Activated T-cell treated with anti-CD3 and anti-CD28 coated beads, Interleukin-2, amount 50 U/mL, for 72 hours (primary cell): ENCODE data around the gene ENO4. TPM values are rescaled to one million over a fixed set of nuclear protein-coding genes. Genes with fewer than 3 reads are reported as not detected.

Source experiments
- ATAC-seq, 2 donors: fragments of 150-1000 bp; cut with Tn5 transposase; replicated peaks in 1 of 2; 2 replicates each; pipeline ENCODE4 v1.10.0; 2021; ENCODE audit warnings: moderate library complexity in 2 of 2, mild to moderate bottlenecking in 1 of 2
- DNase-seq, 2 donors: peaks; one replicate each; pipeline ENCODE4 v3.0.0; 2021 to 2022; ENCODE audit warnings: mixed read lengths in 1 of 2
- H3K27ac Mint-ChIP-seq: one replicate; pipeline ENCODE4 v1.8.0; 2022; ENCODE audit warnings: mild to moderate bottlenecking, moderate library complexity, mixed read lengths
- H3K27me3 Mint-ChIP-seq: one replicate; pipeline ENCODE4 v1.8.0; 2022; ENCODE audit warnings: low read depth, mixed read lengths
- H3K36me3 Mint-ChIP-seq, 2 donors: one replicate each; pipeline ENCODE4 v1.8.0; 2022; ENCODE audit warnings: mixed read lengths in 2 of 2, mild to moderate bottlenecking in 1 of 2; ENCODE audit not compliant: insufficient read depth in 2 of 2
- H3K4me1 Mint-ChIP-seq: one replicate; pipeline ENCODE4 v1.8.0; 2022; ENCODE audit warnings: low read depth, mixed read lengths
- H3K4me3 Mint-ChIP-seq, 2 donors: one replicate each; pipeline ENCODE4 v1.8.0; 2022; ENCODE audit warnings: mild to moderate bottlenecking in 2 of 2, mixed read lengths in 2 of 2, moderate library complexity in 2 of 2
- H3K9me3 Mint-ChIP-seq, 2 donors: one replicate each; pipeline ENCODE4 v1.8.0; 2022; ENCODE audit warnings: mixed read lengths in 2 of 2
- total RNA-seq, 2 donors: library from RNA; stranded (reverse); gene quantifications; one replicate each; pipeline ENCODE4 v1.2.3, GENCODE V29; 2022

Gene ENO4
- total RNA-seq, 2 donors from 2014 or later: not detected

DNA sequence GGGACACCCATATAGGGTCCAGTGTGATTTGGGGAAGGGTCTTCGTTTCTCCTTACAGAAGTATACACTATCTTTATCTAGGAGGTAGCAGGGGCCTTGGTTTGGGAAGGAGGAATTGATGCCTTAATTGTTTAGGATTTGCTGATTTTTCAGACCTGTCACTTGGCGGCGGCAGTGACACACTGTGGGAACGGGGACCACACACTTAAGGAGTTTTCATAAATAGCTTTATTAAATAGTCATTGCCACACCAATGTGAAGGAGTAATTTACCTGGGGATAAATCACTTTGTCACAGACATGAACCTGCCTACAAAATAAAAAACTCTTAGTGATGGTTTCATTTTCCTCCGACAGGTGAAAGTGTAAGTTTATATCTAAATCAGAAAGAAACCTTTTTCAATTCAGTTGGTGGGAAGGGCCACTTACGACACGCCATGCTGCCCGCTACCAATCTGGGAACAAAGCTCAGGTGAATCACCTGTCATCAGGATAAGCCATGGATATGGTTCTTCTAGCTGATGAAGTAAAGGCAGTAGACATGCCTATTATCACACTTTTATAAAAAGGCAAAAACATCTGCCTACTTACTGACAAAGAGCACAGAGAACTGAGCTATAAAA, 12.3 kb upstream of the ENO4 start:
- DNase-seq: no peak
- Mint-ChIP-seq H3K27ac (no peak overlapping the region), H3K9me3 (no peaks in the 10 kb centered on the region), H3K36me3 (no peaks in the 10 kb centered on the region), H3K4me3 (no peak overlapping the region), H3K4me1 (no peaks in the 10 kb centered on the region), H3K27me3 (peaks cover 2% of the 10 kb centered on the region)
- ATAC-seq: no peak

- no peak for DNase-seq
- H3K27me3 Mint-ChIP-seq: peaks cover 4% of the 10 kb centered on the region
- H3K4me1 Mint-ChIP-seq: no peaks in the 10 kb centered on the region
- H3K36me3 Mint-ChIP-seq: no peaks in the 10 kb centered on the region
- no peak for ATAC-seq
- H3K4me3 Mint-ChIP-seq: no peak overlapping the region
- H3K27ac Mint-ChIP-seq: no peak overlapping the region
- no peaks in the 10 kb centered on the region for H3K9me3 Mint-ChIP-seq
Measured at GRCh38 chr10:116838143-116838725, 11.1 kb upstream of the ENO4 start.

- H3K27ac Mint-ChIP-seq: no peak overlapping the region
- ATAC-seq: no peak
- H3K4me3 Mint-ChIP-seq: no peak overlapping the region
Measured at GRCh38 chr10:116840389-116841075, 8.8 kb upstream of the ENO4 start.

GRCh38 chr10:116845823-116846222, 3.5 kb upstream of the ENO4 start:
- Mint-ChIP-seq H3K27me3 (peaks cover 53% of the 10 kb centered on the region), H3K27ac (no peak overlapping the region)

More at GRCh38 chr10:116840389-116841075, 8.8 kb upstream of the ENO4 start:
- DNase-seq: no peak
- Mint-ChIP-seq H3K27me3 (peaks cover 8% of the 10 kb centered on the region), H3K9me3 (no peaks in the 10 kb centered on the region), H3K4me1 (no peaks in the 10 kb centered on the region), H3K36me3 (no peaks in the 10 kb centered on the region)

GRCh38 chr10:116848032-116848943, 1.0 kb upstream of the ENO4 start:
- H3K36me3 Mint-ChIP-seq: peaks cover 0 to 6% of the 10 kb centered on the region in 2 donors
- no peak overlapping the region for H3K27ac Mint-ChIP-seq
- DNase-seq (peak; percentile 31 to 47), ATAC-seq (peak; percentile 89 to 90)
- H3K9me3 Mint-ChIP-seq: no peaks in the 10 kb centered on the region
- H3K27me3 Mint-ChIP-seq: peaks cover 66% of the 10 kb centered on the region
- peak overlapping the region; percentile 53 to 65 for H3K4me3 Mint-ChIP-seq
- peaks cover 14% of the 10 kb centered on the region for H3K4me1 Mint-ChIP-seq

More at GRCh38 chr10:116845823-116846222, 3.5 kb upstream of the ENO4 start:
- DNase-seq (no peak), ATAC-seq (no peak)
- Mint-ChIP-seq H3K4me3 (no peak overlapping the region), H3K4me1 (peaks cover 14% of the 10 kb centered on the region), H3K9me3 (no peaks in the 10 kb centered on the region), H3K36me3 (peaks cover 0 to 3% of the 10 kb centered on the region in 2 donors)

GRCh38 chr10:116848944-116849247, 403 bp upstream of the ENO4 start:
- DNase-seq: no peak
- peaks cover 0 to 6% of the 10 kb centered on the region in 2 donors for H3K36me3 Mint-ChIP-seq
- peaks cover 66% of the 10 kb centered on the region for H3K27me3 Mint-ChIP-seq
- H3K27ac Mint-ChIP-seq: no peak overlapping the region
- ATAC-seq: peak in 1 of 2 donors; percentile 25
- H3K4me1 Mint-ChIP-seq: peaks cover 14% of the 10 kb centered on the region
- peak overlapping the region; percentile 53 to 65 for H3K4me3 Mint-ChIP-seq
- H3K9me3 Mint-ChIP-seq: no peaks in the 10 kb centered on the region

- Mint-ChIP-seq H3K9me3 (no peaks in the 10 kb centered on the region), H3K36me3 (peaks cover 0 to 6% of the 10 kb centered on the region in 2 donors), H3K4me3 (peak overlapping the region; percentile 63 to 65), H3K4me1 (peaks cover 14% of the 10 kb centered on the region), H3K27ac (no peak overlapping the region), H3K27me3 (peaks cover 66% of the 10 kb centered on the region)
- ATAC-seq (no peak), DNase-seq (no peak)
Measured at GRCh38 chr10:116850058-116850611, 836 bp downstream of the ENO4 start.

GRCh38 chr10:116852246-116852645, 2.9 kb downstream of the ENO4 start:
- no peaks in the 10 kb centered on the region for H3K9me3 Mint-ChIP-seq
- H3K4me1 Mint-ChIP-seq: peaks cover 14% of the 10 kb centered on the region
- H3K36me3 Mint-ChIP-seq: peaks cover 0 to 6% of the 10 kb centered on the region in 2 donors
- DNase-seq (no peak), ATAC-seq (no peak)
- H3K4me3 Mint-ChIP-seq: no peak overlapping the region
- H3K27ac Mint-ChIP-seq: no peak overlapping the region
- H3K27me3 Mint-ChIP-seq: peaks cover 49% of the 10 kb centered on the region

DNA sequence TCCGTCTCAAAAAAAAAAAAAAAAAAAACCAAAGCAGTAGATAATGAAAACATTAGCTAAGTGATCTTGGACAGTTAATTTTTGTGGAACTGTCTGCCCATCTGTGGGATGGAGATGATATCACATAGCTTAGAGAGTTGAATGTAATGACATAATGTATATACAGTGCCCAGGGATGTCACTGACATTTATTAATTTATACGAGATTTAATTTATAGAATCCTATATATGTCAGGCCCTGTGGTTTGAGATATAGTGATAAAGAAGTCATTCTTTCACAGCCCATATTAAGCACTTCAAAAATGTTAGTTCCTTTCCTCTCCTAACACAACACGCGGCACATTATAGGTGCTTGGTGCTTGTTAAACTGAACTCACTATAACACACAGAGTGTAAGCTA, 4.0 kb downstream of the ENO4 start:
- ATAC-seq (no peak), DNase-seq (no peak)
- Mint-ChIP-seq H3K27me3 (peaks cover 39% of the 10 kb centered on the region), H3K9me3 (peaks cover 0 to 2% of the 10 kb centered on the region in 2 donors), H3K4me1 (peaks cover 6% of the 10 kb centered on the region), H3K36me3 (peaks cover 2 to 4% of the 10 kb centered on the region in 2 donors), H3K27ac (no peak overlapping the region), H3K4me3 (no peak overlapping the region)

GRCh38 chr10:116853701-116854100, 4.4 kb downstream of the ENO4 start:
- Mint-ChIP-seq H3K27ac (no peak overlapping the region), H3K36me3 (peaks cover 2 to 4% of the 10 kb centered on the region in 2 donors), H3K27me3 (peaks cover 35% of the 10 kb centered on the region), H3K9me3 (peaks cover 0 to 2% of the 10 kb centered on the region in 2 donors), H3K4me3 (no peak overlapping the region), H3K4me1 (peaks cover 2% of the 10 kb centered on the region)
- ATAC-seq: no peak
- DNase-seq: no peak

DNA sequence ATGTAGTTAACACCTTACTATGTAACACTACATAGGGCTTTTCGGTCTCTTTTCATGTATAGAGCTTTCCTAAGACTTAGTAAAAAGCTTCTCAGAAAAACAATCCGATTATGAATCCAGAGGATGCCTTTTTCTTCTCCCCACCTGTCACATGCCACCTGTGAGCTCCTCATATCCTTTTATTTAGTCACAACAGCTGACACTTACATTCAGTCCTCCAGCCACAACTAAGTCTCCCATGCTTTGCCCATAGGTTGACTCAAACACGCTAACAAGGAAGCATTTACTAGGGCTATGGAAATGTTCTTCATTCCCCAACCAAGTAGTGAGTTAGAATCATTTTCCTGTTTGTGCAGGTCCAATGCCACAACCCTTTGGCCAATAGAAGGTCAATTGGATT, 7.9 kb downstream of the ENO4 start:
- ATAC-seq: no peak
- peaks cover 1 to 2% of the 10 kb centered on the region in 2 donors for H3K36me3 Mint-ChIP-seq
- no peak overlapping the region for H3K4me3 Mint-ChIP-seq
- no peaks in the 10 kb centered on the region for H3K4me1 Mint-ChIP-seq
- DNase-seq: no peak
- peaks cover 2% of the 10 kb centered on the region in 2 donors for H3K9me3 Mint-ChIP-seq
- peaks cover 13% of the 10 kb centered on the region for H3K27me3 Mint-ChIP-seq
- H3K27ac Mint-ChIP-seq: no peak overlapping the region

- peaks cover 1 to 2% of the 10 kb centered on the region in 2 donors for H3K36me3 Mint-ChIP-seq
- no peak overlapping the region for H3K27ac Mint-ChIP-seq
- H3K9me3 Mint-ChIP-seq: peaks cover 2% of the 10 kb centered on the region in 2 donors
- H3K4me3 Mint-ChIP-seq: no peak overlapping the region
- no peaks in the 10 kb centered on the region for H3K4me1 Mint-ChIP-seq
- peaks cover 8% of the 10 kb centered on the region for H3K27me3 Mint-ChIP-seq
- DNase-seq (no peak), ATAC-seq (no peak)
Measured at GRCh38 chr10:116861796-116862195, 12.5 kb downstream of the ENO4 start.
